ENCODE measurements around the gene MROH8. TPM values are rescaled to one million over a fixed set of nuclear protein-coding genes. Genes with fewer than 3 reads are reported as not detected.

The MROH8 gene
- total and polyA plus RNA-seq, 2 of the 13 experiments (the other 11 are each of a cell fraction or from before 2014, with no cell fraction given) = 2.6 to 5.5 TPM

DNA sequence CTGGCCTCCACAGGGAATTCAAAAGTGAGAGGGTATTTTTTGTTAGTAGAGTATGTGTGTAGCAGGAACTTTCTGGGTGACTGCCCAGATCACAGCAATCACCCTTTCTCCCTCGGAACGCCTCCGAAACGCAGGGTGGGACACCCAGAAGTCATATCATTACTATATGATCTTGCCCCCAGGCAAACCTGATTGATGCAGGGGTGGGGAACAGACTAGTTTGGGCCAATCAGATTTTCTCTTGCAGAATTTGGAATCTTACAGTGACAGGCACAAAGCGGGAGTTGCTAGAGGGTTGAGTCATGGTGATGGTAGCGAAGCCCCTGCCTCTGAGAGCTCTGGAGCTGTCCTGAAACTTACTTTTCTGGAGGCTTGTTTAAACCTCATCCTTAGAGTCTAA lies 16.7 kb downstream of the MROH8 start:
- WGBS (ENCODE audit: low lambda C conversion rate) = 83% methylated on average over 6 of the region's 6 CpGs
- intact Hi-C loops (cut with micrococcal nuclease; ENCODE audit: unreplicated experiment) = no loop called here
- H3K4me1 ChIP-seq (ENCODE audit: insufficient read depth, low read length) = no peaks in the 10 kb centered on the region
- DNase-seq (ENCODE audit: low spot score) = no peak
- H2AFZ ChIP-seq (ENCODE audit: low read length) = no peak overlapping the region
- in situ Hi-C loops (cut with HindIII; ENCODE audit: extremely low pct_ligation_motif_present, low pct_unique_long_range_greater_than_20kb) = no loop called here
- H3K27me3 ChIP-seq (ENCODE audit: control insufficient read depth in 1 of 2, insufficient read depth in 2 of 2, low read length in 2 of 2) = no peaks in the 10 kb centered on the region
- FAIRE-seq = no peak
- H3K36me3 ChIP-seq (replicated peaks in 1 of 2; ENCODE audit: control insufficient read depth in 1 of 2, insufficient read depth in 2 of 2, low read length in 2 of 2) = 0 out of 5 replicates have a peak, but pooled peaks cover 0 to under 1% of the 10 kb centered on the region in 2 experiments
- no peaks in the 10 kb centered on the region for H3K9me3 ChIP-seq (ENCODE audit: low read length)
- no TSS peak for BruUV-seq (replicated peaks)
- no peak for ATAC-seq
- TF ChIP-seq ZBTB7B (CRISPR knock-in tag; IDR thresholded peaks at IDR 0.05) (no peak), EEA1 (CRISPR knock-in tag; IDR thresholded peaks at IDR 0.05; ENCODE audit: borderline replicate concordance) (no peak)
- H3K9ac ChIP-seq (ENCODE audit: insufficient read depth, low read depth, low read length) = no peak overlapping the region
- H3K79me2 ChIP-seq (ENCODE audit: insufficient read depth, low read length) = no peaks in the 10 kb centered on the region
- no peak overlapping the region for H3K27ac ChIP-seq (ENCODE audit: extremely low read length, insufficient read depth, low read length)
- POLR2A ChIA-PET = interaction anchor here (1.7 kb wide), 1 partner anchor 16 kb away, joined by 8 read pairs; the partner anchor contains the start of genes MROH8 and RPN2
- H3K4me2 ChIP-seq (ENCODE audit: low read depth, low read length) = no peak overlapping the region
- H4K20me1 ChIP-seq (ENCODE audit: insufficient read depth, low read length) = no peaks in the 10 kb centered on the region
- no peak overlapping the region for H3K4me3 ChIP-seq (replicated peaks in 1 of 3; ENCODE audit: insufficient read depth in 1 of 3, low read depth in 2 of 3, low read length in 3 of 3)
- CTCF ChIA-PET (ENCODE audit: low intra/inter-chr PET ratio, low total read pairs) = no interaction called here

DNA sequence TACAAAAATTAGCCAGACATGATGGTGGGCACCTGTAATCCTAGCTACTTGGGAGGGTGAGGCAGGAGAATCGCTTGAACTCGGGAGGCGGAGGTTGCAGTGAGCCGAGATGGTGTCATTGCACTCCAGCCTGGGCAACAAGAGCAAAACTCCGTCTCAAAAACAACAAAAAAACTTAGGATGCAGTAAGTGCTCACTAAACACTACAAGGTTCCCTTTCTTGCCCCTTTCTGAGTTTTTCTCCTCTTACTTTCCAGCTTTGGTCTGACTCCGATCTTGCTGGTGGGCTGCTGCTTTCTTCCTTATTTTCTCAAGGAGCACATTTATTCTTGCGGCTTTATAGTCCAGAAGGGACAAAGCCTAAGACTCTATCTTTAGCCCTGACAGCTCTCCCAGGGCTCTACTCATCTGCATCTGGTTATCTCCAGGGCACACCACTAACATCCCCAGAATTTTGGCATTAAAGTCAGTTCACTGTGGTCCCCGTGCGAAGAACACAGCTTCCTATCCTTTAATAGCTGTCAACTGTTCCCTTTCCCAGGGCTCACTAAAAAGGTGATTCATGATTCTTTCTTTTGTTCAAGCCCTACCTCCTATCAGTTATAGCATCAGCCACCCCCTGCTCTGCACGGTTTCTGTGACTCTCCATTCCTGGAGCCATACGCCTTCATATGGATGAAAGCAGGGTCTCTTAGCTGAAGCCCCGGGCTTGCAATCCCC lies 17.4 kb downstream of the MROH8 start:
- no peaks in the 10 kb centered on the region for H3K27me3 ChIP-seq (ENCODE audit: control insufficient read depth in 1 of 2, insufficient read depth in 2 of 2, low read length in 2 of 2)
- intact Hi-C loops (cut with micrococcal nuclease; ENCODE audit: unreplicated experiment) = no loop called here
- no peaks in the 10 kb centered on the region for H3K79me2 ChIP-seq (ENCODE audit: insufficient read depth, low read length)
- no peak for FAIRE-seq
- no peak overlapping the region for H3K27ac ChIP-seq (ENCODE audit: extremely low read length, insufficient read depth, low read length)
- no peaks in the 10 kb centered on the region for H4K20me1 ChIP-seq (ENCODE audit: insufficient read depth, low read length)
- no peak overlapping the region for H3K4me3 ChIP-seq (replicated peaks in 1 of 3; ENCODE audit: insufficient read depth in 1 of 3, low read depth in 2 of 3, low read length in 3 of 3)
- CTCF ChIA-PET (ENCODE audit: low intra/inter-chr PET ratio, low total read pairs) = no interaction called here
- 74% methylated on average over 12 of the region's 12 CpGs for WGBS (ENCODE audit: low lambda C conversion rate)
- no peak for TF ChIP-seq SETDB1 (CRISPR knock-in tag; IDR thresholded peaks at IDR 0.05; ENCODE audit: borderline replicate concordance)
- no peak for TF ChIP-seq ZBTB20 (CRISPR knock-in tag; IDR thresholded peaks at IDR 0.05; ENCODE audit: borderline replicate concordance, low read depth)
- TF ChIP-seq SMC3 (IDR thresholded peaks at IDR 0.05; ENCODE audit: low read length) = no peak
- TF ChIP-seq ATF7-NPFF (CRISPR knock-in tag; IDR thresholded peaks at IDR 0.05; ENCODE audit: low read depth) = no peak
- no peak for TF ChIP-seq GLI4 (CRISPR knock-in tag; IDR thresholded peaks at IDR 0.05; ENCODE audit: borderline replicate concordance)
- TF ChIP-seq ZNF367 (CRISPR knock-in tag; IDR thresholded peaks at IDR 0.05; ENCODE audit: borderline replicate concordance) = no peak
- TF ChIP-seq ESRRA (CRISPR knock-in tag; IDR thresholded peaks at IDR 0.05; ENCODE audit: low read depth) = no peak
- no peak for TF ChIP-seq MEIS2 (CRISPR knock-in tag; IDR thresholded peaks at IDR 0.05)
- no peak for TF ChIP-seq KAT2B (IDR thresholded peaks at IDR 0.05; ENCODE audit: borderline replicate concordance, low read depth, low read length)
- TF ChIP-seq ZKSCAN1 (IDR thresholded peaks at IDR 0.05; ENCODE audit: low read length) = no peak
- no peak for TF ChIP-seq ZEB1 (IDR thresholded peaks at IDR 0.05; ENCODE audit: insufficient replicate concordance, low read depth)
- no peak for TF ChIP-seq ZNF205 (CRISPR knock-in tag; IDR thresholded peaks at IDR 0.05)
- TF ChIP-seq ZNF260 (CRISPR knock-in tag; IDR thresholded peaks at IDR 0.05; ENCODE audit: borderline replicate concordance, low read depth) = no peak
- no peak for TF ChIP-seq NFKBIZ (CRISPR knock-in tag; IDR thresholded peaks at IDR 0.05)
- TF ChIP-seq MTA1 (CRISPR knock-in tag; IDR thresholded peaks at IDR 0.05; ENCODE audit: borderline replicate concordance) = no peak
- no peak for TF ChIP-seq ZNF768 (CRISPR knock-in tag; IDR thresholded peaks at IDR 0.05)
- TF ChIP-seq ZNF354B (CRISPR knock-in tag; IDR thresholded peaks at IDR 0.05) = no peak
- no peak for TF ChIP-seq PCBP1 (IDR thresholded peaks at IDR 0.05; ENCODE audit: borderline replicate concordance, low read depth, low read length)
- no peak overlapping the region for H3K9ac ChIP-seq (ENCODE audit: insufficient read depth, low read depth, low read length)
- no peak overlapping the region for H3K4me2 ChIP-seq (ENCODE audit: low read depth, low read length)
- ATAC-seq = no peak
- no TSS peak for BruUV-seq (replicated peaks)
- no peaks in the 10 kb centered on the region for H3K4me1 ChIP-seq (ENCODE audit: insufficient read depth, low read length)
- no peaks in the 10 kb centered on the region for H3K9me3 ChIP-seq (ENCODE audit: low read length)
- DNase-seq (ENCODE audit: low spot score) = no peak
- in situ Hi-C loops (cut with HindIII; ENCODE audit: extremely low pct_ligation_motif_present, low pct_unique_long_range_greater_than_20kb) = no loop called here
- H2AFZ ChIP-seq (ENCODE audit: low read length) = no peak overlapping the region
- no peaks in the 10 kb centered on the region for H3K36me3 ChIP-seq (replicated peaks in 1 of 2; ENCODE audit: control insufficient read depth in 1 of 2, insufficient read depth in 2 of 2, low read length in 2 of 2)
- POLR2A ChIA-PET = interaction anchor here (1.7 kb wide), 1 partner anchor 17 kb away, joined by 8 read pairs; the partner anchor contains the start of genes MROH8 and RPN2

Data from HepG2 (cell line).